A549 (cell line): ENCODE measurements around the gene TMEM266.

Experiments
- CTCF ChIP-seq: fragments of >200 bp; sonication (Bioruptor Twin); formaldehyde crosslinking; IDR thresholded peaks from 3 replicates; pipeline ENCODE4 v1.5.1; 2016
- EP300 ChIP-seq, 2 experiments: fragments of >200 bp; sonication (Bioruptor Twin); formaldehyde crosslinking; IDR thresholded peaks; 2 replicates in 1 of 2; 3 replicates in 1 of 2; pipeline ENCODE4 v1.6.1; 2016 to 2017
- ESRRA ChIP-seq: fragments of 150-350 bp; IDR thresholded peaks from 2 replicates; pipeline ENCODE4 v1.6.1; 2014; ENCODE audit warnings: mild to moderate bottlenecking, low read length, borderline replicate concordance
- GATA3 ChIP-seq: IDR thresholded peaks from 2 replicates; pipeline ENCODE4 v1.6.1; 2012; ENCODE audit warnings: borderline replicate concordance
- MAZ ChIP-seq: fragments of 150-350 bp; IDR thresholded peaks from 2 replicates; pipeline ENCODE4 v1.6.1; 2014; ENCODE audit warnings: antibody characterized with exemption, low read depth, low read length, borderline replicate concordance
- MYC ChIP-seq: IDR thresholded peaks from 2 replicates; pipeline ENCODE4 v1.6.1; 2012; ENCODE audit warnings: mild to moderate bottlenecking, inconsistent platforms, low read length, improper control_type of control experiment, borderline replicate concordance
- NFE2L2 ChIP-seq: fragments of 150-350 bp; conservative IDR thresholded peaks from 2 replicates; pipeline ENCODE4 v1.6.1; 2014; ENCODE audit warnings: low read length
- NR3C1 ChIP-seq: fragments of >200 bp; sonication (Bioruptor Twin); formaldehyde crosslinking; IDR thresholded peaks from 3 replicates; pipeline ENCODE4 v1.6.1; 2017
- POLR2A ChIP-seq: IDR thresholded peaks from 2 replicates; pipeline ENCODE4 v1.6.1; 2012; ENCODE audit warnings: mild to moderate bottlenecking, low read length
- POLR2AphosphoS2 ChIP-seq: conservative IDR thresholded peaks from 2 replicates; pipeline ENCODE4 v1.6.1; 2012; ENCODE audit warnings: low read length, improper control_type of control experiment, inconsistent platforms
- RNF2 ChIP-seq: fragments of 200-600 bp; sonication (generic); IDR thresholded peaks from 2 replicates; pipeline ENCODE4 v1.6.1; 2016; ENCODE audit warnings: low read depth, mild to moderate bottlenecking, antibody characterized with exemption, moderate library complexity, borderline replicate concordance

DNA sequence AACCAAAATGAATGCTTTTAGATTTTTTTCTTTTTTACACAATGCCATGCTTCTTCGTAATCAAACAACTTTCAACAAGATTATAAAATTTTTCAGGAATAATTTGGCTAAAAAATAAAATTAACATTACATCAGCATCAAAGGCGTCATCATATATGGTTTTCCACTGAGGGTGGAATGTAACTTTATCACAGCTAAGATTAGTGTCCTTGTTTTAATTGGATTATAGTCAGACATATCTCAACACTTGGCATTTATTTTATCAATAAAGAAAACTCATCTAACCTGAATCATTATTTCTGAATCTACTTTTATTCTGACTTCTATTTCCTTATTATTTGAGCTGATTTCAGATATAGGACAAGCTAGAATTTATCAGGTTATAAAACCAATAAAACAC, 49.2 kb upstream of the TMEM266 start:
- TF ChIP-seq POLR2A (no peak), CTCF (no peak), NFE2L2 (no peak), GATA3 (no peak), EP300 (IDR thresholded peaks at IDR 0.05) (no peak), MAZ (no peak), NR3C1 (no peak), RNF2 (no peak), ESRRA (no peak), POLR2AphosphoS2 (no peak), MYC (no peak)
